ENCODE results near the gene C16orf96. TPM values are rescaled to one million over a fixed set of nuclear protein-coding genes. Genes with fewer than 3 reads are reported as not detected.

C16orf96 gene
- total and polyA plus RNA-seq, 4 donors, result 0.06 to 0.25 (median 0.08) TPM

DNA sequence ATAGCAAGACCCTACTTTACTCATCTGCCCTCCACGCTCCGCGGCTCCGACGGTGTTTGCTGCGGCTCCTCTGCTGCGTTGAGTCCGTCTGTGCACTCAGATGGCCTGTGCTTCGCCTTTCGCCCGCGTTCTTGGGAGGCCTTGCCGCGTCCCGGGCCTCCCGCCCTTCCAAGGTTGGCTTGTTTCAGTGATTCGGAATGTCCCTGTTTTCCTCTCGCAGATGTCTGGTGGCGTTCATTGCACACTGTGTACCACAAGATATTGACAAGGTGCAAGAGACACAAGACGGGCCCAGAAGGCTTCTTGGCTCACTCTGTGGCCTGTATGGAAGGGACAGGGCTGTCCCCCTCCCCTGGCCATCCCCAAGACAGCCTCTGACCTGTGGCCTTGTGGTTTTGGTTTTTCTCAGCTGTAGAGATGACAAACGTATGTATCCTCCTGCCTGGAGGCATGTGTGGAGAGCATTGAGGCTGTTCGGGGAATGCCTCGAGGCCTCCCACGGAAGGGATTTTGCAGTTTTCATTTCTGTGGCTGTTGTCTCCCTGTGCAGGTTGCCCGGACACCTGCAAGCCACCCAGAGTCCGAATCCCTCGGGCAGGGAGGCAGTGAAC lies 83.9 kb downstream of the C16orf96 start:
- H3K4me1 ChIP-seq (ENCODE audit: control insufficient read depth in 4 of 4, insufficient read depth in 4 of 4, low read length in 3 of 4), result no peaks in the 10 kb centered on the region
- no peak for DNase-seq (ENCODE audit: low spot score)
- H3K27ac ChIP-seq (ENCODE audit: low read depth in 1 of 2, low read length in 2 of 2), result no peak overlapping the region
- H3K36me3 ChIP-seq (ENCODE audit: control insufficient read depth in 4 of 4, insufficient read depth in 3 of 4, low read depth in 1 of 4, low read length in 3 of 4), result peaks cover 0 to 9% (median 0%) of the 10 kb centered on the region in 4 donors
- no peak overlapping the region for H3K9ac ChIP-seq (ENCODE audit: low read depth in 1 of 2, low read length in 2 of 2)
- 92% methylated on average over 27 of the region's 27 CpGs for WGBS
- no peak overlapping the region for H3K4me3 ChIP-seq (ENCODE audit: low read depth in 1 of 3, low read length in 3 of 3)
- H3K27me3 ChIP-seq (ENCODE audit: control insufficient read depth in 4 of 4, insufficient read depth in 4 of 4, low read length in 3 of 4), result no peaks in the 10 kb centered on the region
- TF ChIP-seq FOXA1 (IDR thresholded peaks at IDR 0.05) (no peak), EGR1 (IDR thresholded peaks at IDR 0.05; ENCODE audit: low read depth in 2 of 2) (no peak)
- no peaks in the 10 kb centered on the region for H3K9me3 ChIP-seq (ENCODE audit: control insufficient read depth in 4 of 4, low read length in 3 of 4)

- no peak overlapping the region for H3K4me3 ChIP-seq (ENCODE audit: low read depth in 1 of 3, low read length in 3 of 3)
- no peak for TF ChIP-seq HNF4A (conservative IDR thresholded peaks at IDR 0.05)
- TF ChIP-seq TAF1 (conservative IDR thresholded peaks at IDR 0.05), result no peak
- TF ChIP-seq EGR1 (IDR thresholded peaks at IDR 0.05; ENCODE audit: low read depth in 2 of 2), result no peak
- TF ChIP-seq ZBTB33 (IDR thresholded peaks at IDR 0.05), result no peak
- TF ChIP-seq RAD21 (IDR thresholded peaks at IDR 0.05), result no peak
- TF ChIP-seq HNF4G (IDR thresholded peaks at IDR 0.05), result no peak
- no peak for TF ChIP-seq FOXA2 (IDR thresholded peaks at IDR 0.05)
- TF ChIP-seq JUND (IDR thresholded peaks at IDR 0.05), result no peak
- TF ChIP-seq, protein P1, sequence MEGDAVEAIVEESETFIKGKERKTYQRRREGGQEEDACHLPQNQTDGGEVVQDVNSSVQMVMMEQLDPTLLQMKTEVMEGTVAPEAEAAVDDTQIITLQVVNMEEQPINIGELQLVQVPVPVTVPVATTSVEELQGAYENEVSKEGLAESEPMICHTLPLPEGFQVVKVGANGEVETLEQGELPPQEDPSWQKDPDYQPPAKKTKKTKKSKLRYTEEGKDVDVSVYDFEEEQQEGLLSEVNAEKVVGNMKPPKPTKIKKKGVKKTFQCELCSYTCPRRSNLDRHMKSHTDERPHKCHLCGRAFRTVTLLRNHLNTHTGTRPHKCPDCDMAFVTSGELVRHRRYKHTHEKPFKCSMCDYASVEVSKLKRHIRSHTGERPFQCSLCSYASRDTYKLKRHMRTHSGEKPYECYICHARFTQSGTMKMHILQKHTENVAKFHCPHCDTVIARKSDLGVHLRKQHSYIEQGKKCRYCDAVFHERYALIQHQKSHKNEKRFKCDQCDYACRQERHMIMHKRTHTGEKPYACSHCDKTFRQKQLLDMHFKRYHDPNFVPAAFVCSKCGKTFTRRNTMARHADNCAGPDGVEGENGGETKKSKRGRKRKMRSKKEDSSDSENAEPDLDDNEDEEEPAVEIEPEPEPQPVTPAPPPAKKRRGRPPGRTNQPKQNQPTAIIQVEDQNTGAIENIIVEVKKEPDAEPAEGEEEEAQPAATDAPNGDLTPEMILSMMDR (IDR thresholded peaks at IDR 0.05; ENCODE audit: low read depth, low read length, missing input control), result no peak
- TF ChIP-seq, protein P2, sequence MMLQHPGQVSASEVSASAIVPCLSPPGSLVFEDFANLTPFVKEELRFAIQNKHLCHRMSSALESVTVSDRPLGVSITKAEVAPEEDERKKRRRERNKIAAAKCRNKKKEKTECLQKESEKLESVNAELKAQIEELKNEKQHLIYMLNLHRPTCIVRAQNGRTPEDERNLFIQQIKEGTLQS (IDR thresholded peaks at IDR 0.05), result no peak
- TF ChIP-seq RXRA (IDR thresholded peaks at IDR 0.05), result no peak
- no peak for TF ChIP-seq REST (IDR thresholded peaks at IDR 0.05)
- TF ChIP-seq MAX (IDR thresholded peaks at IDR 0.05), result no peak
- TF ChIP-seq GABPA (IDR thresholded peaks at IDR 0.05 in 1 of 2, conservative IDR thresholded peaks at IDR 0.05 in 1 of 2), result no peak
- TF ChIP-seq FOXA1 (IDR thresholded peaks at IDR 0.05), result no peak
- no peak for TF ChIP-seq YY1 (IDR thresholded peaks at IDR 0.05)
- TF ChIP-seq NR2F2 (IDR thresholded peaks at IDR 0.05), result no peak
- no peak for TF ChIP-seq SP1 (IDR thresholded peaks at IDR 0.05)
- H3K9me3 ChIP-seq (ENCODE audit: control insufficient read depth in 4 of 4, low read length in 3 of 4), result no peaks in the 10 kb centered on the region
- H3K9ac ChIP-seq (ENCODE audit: low read depth in 1 of 2, low read length in 2 of 2), result no peak overlapping the region
- H3K27ac ChIP-seq (ENCODE audit: low read depth in 1 of 2, low read length in 2 of 2), result no peak overlapping the region
- no peak for DNase-seq (ENCODE audit: low spot score)
- 85% methylated on average over 19 of the region's 19 CpGs for WGBS
- H3K4me1 ChIP-seq (ENCODE audit: control insufficient read depth in 4 of 4, insufficient read depth in 4 of 4, low read length in 3 of 4), result no peaks in the 10 kb centered on the region
- peaks cover 0 to 9% (median 0%) of the 10 kb centered on the region in 4 donors for H3K36me3 ChIP-seq (ENCODE audit: control insufficient read depth in 4 of 4, insufficient read depth in 3 of 4, low read depth in 1 of 4, low read length in 3 of 4)
- H3K27me3 ChIP-seq (ENCODE audit: control insufficient read depth in 4 of 4, insufficient read depth in 4 of 4, low read length in 3 of 4), result no peaks in the 10 kb centered on the region
Measured at GRCh38 chr16:4640572-4641305, 84.6 kb downstream of the C16orf96 start.

Data from liver (tissue), 9 donors.